GM19324 (cell line): ENCODE data around the gene SHISA9.
"Not testable (repeated sequence)": the region's sequence is repeated elsewhere in the genome, so short reads cannot be mapped to it uniquely, and the experiment has no call there.

ENCODE experiments used
- ATAC-seq: cut with Tn5 transposase; IDR thresholded peaks from one replicate; pipeline ENCODE4 v1.9.1; 2021; ENCODE audit warnings: mild to moderate bottlenecking, moderate library complexity; ENCODE audit not compliant: unreplicated experiment, low FRiP score

The SHISA9 gene

DNA sequence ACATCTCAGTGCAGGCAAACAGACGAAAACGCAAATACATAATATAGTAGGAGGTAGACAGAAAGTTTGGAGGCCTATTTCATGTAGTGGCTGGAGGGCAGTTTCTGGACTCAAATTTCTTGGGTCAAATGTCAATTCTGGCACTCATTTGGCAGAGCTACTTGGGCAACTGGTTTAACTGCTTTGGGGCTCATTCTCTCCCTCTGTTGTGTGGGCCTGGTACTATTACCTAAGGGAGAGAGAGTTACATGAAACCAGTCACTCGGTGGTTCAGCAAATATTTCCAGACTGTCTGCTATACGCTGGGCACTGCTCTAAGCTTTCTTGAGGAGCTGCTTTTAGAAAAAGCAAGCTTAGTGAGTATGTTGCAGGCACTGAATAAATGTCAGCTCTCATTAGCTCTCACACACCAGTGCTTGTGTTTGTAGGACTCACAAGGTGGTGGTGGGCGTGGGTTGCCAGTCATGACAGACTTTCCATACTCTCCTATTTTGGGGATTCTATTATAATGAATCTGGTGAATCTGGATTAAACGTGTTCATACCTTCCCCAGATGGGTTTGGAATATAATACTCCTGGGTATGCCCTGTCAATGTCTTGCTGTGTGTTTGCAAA, 1.8 kb upstream of the SHISA9 start:
- no peak for ATAC-seq

DNA sequence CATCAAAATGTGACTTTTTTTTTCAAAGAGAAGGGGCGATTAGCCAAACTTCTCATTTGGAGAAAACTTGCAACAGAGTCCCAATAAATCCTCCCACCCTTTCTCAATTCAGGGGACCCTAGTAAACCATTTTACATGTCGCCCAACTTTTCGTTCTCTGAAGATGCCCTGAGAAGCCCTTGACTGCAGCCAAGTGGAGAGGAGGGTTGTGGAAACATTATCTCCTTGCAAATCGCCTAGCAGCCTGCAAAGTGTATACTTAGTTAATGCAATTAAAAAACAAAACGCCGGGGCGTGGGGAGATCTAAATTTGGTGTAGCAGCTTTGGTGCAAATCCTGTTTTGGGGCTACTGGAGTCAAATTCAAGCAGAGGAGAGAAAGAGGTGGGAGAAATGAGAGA, 1.2 kb upstream of the SHISA9 start:
- no peak for ATAC-seq

DNA sequence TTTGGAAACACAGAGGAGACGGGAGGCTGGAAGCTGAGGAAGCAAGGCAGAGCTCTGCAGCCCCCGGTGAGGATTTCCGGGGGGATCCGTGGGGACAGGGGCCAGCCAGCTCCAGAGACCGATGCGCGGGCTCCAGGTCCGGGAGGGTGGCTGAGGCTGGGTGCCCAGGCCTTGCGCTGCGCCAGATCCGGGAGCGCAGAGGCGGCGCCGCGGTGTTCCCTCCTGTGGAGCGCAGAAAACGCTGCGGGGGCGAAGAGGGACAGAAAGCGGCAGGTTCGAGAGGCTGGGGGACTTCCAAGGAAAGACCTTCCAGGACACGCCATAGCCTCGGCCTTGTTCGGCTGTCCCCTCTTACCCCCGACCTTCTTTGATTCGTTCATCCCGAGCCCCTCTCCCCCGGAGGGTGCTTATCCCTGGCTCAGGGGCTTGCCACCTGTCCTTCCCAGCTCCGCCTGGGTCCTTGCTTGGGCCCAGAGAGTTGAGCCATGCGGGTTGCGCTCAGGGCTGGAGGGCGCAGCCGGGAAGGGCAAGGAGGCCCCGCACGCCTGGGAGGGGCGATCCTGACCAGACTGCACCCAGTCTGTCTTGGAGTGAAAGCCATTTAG, 697 bp upstream of the SHISA9 start:
- no peak for ATAC-seq

DNA sequence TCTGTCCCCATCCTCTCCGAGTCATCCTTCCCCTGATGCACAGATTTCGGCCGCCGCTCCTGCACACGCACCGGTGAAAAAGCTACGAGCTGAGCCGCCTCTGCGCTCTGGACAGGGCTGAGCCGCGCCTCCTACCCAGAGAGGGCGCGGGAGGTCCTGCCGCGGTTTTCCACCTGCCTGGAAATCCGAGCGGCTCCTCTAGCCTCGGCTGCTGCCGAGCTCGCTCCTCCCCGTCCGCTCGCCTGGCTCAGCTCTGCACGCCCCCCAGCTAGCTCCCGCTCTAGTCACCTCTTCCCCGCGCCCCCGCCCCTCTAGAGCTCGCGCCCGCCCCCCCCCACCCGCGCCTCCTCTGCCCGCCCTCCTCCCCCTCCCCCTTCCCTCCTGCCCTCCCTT, 198 bp upstream of the SHISA9 start:
- no peak for ATAC-seq

DNA sequence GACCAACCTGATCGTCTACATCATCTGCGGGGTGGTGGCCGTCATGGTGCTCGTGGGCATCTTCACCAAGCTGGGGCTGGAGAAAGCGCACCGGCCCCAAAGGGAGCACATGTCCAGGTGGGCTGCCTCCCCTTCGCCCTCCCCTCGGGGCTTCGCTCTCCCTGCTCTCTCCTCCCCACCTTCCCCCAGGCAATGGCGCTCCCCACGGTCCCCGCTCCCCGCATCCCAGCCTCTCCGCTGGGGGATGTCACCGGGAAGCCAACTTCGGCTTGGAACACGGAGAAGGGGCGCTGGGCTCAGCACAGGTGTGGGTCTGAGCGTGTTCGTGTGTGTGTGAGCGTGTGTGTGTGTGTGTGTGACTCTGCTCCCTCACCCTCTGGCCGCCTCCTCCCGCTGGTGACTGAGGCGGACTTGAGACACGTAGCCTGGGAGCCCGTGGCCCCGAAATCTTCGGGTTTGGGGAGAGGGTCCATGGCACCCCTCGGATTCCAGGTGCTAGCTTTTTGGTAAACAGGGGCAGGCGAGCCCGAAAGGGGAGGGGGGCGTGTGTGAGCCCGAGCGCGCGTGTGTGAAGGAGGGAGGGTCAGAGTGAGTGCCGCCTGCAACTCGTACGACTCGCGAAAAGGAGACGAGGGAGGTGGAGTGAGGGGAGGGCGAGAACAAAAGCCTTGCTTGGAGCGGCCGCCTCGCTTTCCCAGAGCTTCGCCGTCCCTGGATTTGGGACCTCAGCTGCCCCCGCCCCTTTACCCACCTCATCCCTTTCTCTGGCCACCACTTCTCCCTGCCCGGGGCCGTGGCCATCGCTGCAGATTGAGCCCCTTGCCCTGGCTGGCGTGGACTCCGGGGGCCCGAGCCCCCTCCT, 1.3 kb downstream of the SHISA9 start:
- no peak for ATAC-seq

DNA sequence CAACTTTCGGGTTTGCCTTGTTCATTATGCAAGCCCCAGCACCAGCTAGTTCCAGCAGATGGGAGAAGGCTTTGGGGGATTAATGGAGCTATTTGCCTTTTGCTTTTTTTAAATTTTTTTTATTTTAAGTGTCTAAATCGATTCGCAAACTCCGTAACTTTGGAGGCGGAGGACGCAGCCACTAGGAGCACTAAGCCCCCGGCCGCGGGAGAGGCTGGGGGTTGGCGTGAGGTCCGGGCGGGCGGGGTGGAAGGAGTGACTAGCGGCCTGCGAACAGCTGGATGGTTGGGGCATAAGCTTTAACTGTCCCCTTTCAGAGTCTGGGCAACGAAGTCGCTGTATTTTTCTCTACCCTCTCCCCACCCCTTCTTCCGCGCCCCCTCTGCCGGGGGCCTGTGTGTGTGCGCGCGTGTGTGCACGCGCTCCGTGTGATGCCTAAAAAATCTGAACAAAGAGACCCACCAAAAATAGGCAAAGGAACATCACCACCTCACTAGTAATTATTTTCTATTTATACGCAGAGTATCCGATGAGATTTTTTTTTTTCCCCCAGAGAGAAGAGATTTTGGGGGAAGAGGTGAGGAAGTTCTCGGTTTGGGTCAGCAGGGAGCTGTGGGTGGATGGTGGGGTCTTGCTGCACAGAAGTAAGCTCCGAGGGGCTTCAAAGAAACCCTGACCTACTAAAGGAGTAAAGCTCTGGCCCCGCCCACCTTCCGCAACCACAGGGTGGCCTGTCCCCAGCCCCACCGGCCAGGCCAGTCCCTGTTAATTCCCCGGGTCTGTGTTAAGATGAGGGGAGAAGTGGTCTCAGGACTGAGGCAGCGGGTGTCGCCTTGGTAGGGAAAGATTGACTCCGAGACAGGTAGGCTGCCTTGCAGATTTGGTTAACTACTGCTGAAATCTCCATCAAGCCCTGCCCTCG, 2.3 kb downstream of the SHISA9 start:
- no peak for ATAC-seq

DNA sequence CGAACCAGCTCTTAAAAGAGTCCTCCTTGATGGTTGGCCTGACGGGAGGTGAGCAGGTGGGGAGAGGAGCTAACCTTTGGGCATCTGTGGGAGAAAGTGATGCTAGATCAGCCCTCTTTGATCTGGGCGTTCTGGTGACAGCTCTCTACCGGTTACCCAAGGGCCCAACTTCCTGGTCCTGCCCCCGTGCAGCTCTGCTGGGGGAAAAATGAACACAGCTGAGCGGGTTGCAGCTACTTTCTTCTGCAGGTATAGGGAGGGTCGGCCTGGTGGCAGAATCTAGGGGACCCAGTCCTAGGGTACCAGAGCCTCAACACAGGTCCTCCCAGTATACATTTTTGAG, 2.9 kb downstream of the SHISA9 start:
- ATAC-seq, result no peak

DNA sequence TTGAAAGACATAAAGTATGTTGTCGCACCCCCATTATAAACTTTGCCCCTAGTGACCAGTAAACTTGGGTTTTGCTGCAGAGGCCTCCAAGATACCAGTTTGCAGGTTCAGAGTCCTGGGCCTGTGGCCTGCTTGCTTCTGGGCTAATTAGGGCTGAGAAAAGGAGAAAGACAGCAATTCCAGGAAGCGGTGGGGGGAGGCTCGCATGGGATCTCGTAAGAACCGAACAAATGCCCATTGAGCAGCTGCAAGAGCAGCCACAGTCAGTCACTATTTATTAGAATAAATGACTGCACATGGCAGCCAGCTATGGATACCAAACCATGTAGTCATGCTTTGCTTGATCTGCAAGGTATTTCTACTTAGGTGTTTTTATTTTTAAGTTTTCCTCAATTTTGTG, 4.9 kb downstream of the SHISA9 start:
- no peak for ATAC-seq

DNA sequence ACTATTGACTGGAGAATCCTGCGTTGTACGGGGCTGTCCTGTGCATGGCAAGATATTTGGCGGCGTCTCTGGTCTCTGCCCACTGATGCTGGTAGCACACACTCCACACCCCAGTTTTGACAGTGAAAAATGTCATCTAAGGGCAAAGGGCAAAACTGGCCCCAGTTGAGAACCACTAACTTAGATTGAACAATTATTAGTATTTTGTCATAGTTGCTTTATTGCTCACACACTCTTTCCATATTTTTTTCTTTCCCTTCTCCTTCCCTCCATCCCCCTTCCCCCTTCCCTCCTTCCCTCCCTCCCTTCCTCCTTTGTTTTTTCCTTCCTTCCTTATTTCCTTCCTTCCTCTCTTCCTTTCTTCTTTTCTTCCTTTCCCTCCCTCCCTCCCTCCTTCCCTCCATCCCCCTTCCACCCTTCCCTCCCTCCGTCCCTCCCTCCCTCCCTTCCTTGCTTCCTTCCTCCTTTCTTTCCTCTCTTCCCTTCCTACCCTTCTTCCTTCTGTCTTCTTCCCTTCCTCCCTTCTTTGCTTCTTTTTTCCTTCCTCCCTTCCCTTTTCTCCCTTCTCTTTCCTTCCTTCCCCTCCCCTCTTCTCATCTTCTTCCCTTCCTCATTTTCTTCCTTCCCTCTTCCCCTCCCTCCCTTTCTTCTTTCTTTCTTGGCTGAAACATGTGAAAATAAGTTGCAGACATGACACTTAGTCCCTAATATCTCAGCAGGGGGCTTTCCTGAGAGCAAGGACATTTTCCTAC, 5.5 kb downstream of the SHISA9 start:
- ATAC-seq, result no peak

DNA sequence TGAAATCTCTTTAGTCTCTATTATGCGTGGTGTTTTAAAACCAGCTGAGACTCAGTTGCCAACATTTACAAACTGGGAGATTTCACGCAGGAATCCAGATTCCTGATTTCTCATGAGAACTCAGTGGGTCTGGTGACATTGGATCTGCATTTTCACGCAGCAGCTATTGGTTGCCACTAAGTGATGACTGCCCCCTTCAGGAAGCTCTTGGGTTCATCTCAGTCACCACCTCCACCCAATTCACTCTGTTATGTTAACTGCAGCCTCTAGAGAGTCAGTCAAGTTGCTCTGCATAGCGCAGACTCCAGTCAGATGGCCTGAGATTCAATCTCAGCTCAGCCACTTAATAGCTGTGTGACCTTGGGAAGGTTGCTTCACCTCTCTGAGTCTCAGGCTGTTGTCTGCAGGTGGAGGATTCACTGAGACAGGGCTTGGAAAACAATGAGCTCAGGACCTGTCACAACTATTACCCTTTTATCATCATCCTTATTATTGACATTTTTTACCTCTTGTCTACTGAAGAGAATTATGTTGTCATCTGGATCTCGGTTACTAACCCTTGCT, 6.4 kb downstream of the SHISA9 start:
- no peak for ATAC-seq

DNA sequence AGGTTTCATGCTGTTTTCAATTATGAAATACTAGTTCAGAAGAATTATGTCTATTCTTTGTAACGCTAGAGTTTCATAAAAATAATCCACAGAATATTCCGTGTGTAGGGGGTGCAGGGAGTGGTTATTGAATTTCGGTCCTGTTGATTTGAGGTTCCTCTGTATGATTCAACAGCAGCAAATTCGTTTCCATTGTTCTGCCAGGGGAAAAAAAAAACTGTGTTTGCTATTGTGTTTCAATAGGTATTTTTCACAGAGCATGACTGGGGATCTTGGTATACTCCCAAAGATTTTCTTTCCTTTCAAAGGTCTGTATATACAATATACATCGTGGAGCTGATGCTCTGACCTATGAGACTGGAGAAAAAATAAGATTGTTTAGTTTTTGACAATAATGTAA, 15.8 kb downstream of the SHISA9 start:
- ATAC-seq, result no peak

DNA sequence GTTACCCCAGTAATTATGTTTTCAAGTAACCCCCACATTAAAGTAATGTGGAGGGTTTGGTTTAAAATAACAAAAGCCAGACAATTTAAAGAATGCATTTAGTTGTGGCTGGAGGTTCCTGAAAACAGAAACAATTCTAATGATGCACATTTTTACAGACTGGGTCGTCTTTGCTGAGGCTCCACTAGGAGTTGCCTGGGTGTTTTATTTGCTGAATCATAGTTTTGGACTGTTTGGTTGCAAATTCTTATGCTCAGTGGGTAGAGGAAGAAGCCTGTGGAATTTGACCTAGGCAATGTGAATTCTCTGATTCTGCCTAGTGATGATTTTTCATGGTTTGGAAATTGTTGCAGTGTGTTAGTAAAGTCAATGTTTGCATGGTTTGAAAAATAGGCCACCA, 16.3 kb downstream of the SHISA9 start:
- ATAC-seq, result no peak

DNA sequence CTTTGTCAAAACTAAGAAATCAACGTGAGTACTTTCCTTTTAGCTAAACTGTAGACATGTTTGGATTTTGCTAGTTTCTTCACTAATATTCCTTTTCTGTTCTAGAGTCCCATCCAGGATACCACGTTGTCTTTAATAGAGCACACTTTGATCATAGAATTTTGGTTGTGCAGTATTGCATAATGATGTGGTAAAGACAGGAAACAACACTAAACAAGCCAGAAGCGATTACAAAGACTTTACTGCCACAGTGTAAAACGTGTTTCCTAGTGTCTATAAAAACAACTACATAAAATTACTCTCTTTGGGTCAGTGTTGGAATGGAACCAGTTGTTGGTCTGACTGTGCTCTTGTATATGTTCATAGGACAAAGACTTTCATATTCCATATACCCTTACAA, 19.3 kb downstream of the SHISA9 start:
- no peak for ATAC-seq

DNA sequence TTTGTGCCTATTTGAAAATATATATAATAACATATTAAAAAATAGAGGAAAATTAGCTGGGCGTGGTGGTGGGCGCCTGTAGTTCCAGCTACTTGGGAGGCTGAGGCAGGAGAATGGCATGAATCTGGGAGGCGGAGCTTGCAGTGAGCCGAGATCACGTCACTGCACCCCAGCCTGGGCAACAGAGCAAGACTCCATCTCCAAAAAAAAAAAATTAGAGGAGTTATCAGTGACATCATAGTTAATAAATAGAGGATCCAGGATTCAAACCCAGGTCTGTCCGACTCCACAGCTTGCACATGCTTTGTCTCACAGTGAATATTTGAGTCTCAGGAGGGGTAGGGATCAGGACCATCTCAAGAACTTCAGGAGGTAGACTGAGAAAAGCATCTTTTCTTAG, 22.2 kb downstream of the SHISA9 start:
- not testable (repeated sequence) for ATAC-seq

DNA sequence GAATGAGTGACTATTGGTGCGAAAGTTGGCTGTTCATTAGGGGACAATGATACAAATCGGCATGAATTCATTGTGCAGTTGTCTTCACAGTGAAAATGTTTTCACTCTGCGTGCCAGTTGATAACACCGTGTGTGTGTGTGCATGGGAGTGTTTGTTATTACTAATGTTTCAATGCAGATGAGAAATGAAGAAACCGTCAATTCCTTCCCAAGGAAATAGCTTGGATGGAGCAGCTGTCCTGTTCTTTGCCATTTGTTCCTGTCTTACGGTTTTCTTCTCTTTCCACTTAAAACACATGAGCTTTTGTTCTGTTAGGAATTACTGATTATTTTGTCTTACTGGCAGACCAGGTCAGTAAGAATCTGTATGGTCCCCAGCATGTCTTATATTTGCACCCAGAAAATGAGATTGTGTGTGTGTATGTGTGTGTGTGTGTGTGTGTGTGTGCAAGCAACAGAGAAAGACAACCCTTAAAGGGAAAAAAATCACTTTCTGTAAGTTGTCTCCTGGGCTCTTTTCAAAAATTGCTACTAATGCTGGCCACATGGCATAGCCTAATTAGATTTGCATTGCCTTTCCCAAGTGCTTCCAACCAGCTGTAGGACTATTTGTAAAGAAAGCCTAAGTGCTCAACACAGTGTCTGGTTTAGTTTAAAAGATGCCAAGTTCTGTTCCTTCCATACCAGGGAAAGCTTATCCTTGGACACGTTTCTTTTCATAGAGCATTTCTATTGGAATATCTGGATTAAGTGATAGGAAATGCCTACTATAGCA, 23.8 kb downstream of the SHISA9 start:
- no peak for ATAC-seq

DNA sequence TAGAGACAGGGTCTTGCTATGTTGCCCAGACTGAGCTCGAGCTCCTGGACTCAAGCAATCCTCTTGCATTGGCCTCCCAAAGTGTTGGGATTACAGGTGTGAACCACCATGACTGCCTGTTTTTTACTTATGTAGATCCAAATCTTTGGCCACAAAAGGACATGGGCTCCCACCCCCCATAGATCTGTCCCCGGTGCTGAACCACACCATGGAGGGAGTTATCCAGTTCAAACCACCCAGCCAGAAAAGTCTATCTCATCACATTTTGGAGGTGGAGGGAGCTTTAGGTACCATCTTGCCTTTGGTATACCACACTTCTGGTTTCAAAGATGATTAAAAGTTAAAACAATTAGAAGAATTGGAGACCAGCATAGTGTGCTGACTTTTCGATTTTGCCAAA, 26.2 kb downstream of the SHISA9 start:
- ATAC-seq, result no peak

DNA sequence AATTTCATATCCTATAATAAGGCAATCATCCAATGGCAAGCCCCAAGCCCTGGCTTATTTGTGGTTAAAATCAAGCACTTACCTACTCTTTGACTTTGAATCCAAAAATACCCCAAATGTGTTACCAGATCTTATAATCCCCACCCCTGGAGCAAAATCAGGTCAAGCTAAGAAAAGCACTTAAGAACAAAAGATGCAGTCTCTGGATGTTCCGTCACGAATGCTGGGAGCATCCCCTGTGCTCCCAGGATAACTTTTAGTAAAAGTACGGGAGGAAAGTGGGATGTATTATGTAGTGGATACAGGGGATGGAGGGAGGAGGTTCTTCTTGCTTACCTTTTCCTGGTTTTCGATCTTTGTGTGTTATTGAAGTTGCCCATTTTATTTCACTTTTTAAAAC, 29.5 kb downstream of the SHISA9 start:
- no peak for ATAC-seq

DNA sequence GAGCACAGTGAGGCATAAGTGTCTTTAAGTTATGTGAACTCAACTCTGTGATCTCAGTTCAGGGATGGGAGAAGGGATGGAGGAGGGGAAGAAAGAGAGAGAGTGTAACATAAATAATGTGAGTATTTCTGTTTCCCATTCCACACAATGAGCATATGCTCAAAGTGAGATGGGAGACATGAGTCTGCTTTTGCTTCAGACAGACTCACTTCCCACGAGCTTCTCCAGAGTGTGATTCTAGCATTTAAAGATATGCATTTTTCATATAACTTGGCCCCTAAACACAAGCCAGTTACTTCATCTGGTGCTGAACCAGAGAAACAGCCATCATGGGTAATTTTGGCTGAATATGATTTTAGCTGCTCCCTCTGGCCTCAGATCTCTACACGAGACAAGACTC, 35.0 kb downstream of the SHISA9 start:
- no peak for ATAC-seq

DNA sequence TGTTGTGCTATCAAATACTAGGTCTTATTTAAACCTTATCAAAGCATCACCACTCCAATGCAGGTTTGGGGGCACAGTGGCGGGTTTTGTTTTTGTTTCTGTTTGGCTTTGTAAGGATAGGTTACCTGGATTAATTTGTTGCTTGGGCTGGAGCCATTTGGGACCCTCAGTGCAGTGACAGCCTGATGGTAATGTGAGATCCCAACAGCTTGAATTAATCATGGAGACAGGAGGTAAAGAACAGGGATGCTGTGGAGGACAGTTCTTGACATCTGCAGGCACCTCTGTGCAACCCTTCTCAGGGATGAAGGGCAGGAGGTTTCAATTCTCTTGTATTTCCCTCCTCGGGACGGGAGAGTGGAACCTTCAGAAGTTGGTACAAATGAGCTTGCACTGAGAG, 40.5 kb downstream of the SHISA9 start:
- no peak for ATAC-seq
